Endothelial cell of umbilical vein (primary cell): ENCODE results near the gene ESPNL. TPM values are rescaled to one million over a fixed set of nuclear protein-coding genes. Genes with fewer than 3 reads are reported as not detected.

ENCODE experiments used
- BruUV-seq: library from RNA; stranded (reverse); fragments of 400-500 nt; replicated peaks from 2 replicates; lab custom pipeline; 2021; lab: Mats Ljungman, UMichigan
- CTCF ChIA-PET: fragments of 300-600, 350-600 bp; sonication (Branson Sonifier 250); formaldehyde crosslinking; loops from one replicate; lab custom pipeline; 2021; ENCODE audit warnings: antibody characterized with exemption, inconsistent platforms; lab: Charles Lee
- POLR2A ChIA-PET: fragments of 300-600, 350-600 bp; sonication (Branson Sonifier 250); formaldehyde crosslinking; loops from one replicate; lab custom pipeline; 2021; ENCODE audit warnings: antibody characterized with exemption, inconsistent platforms; lab: Charles Lee
- DNase-seq: peaks from one replicate; pipeline ENCODE4 v3.0.0-alpha.2; 2011; ENCODE audit warnings: low read depth, low spot score
- FAIRE-seq: peaks from 2 replicates; lab custom pipeline; 2011; peaks lifted over from hg19 to GRCh38; lab: Jason Lieb, UNC
- H2AFZ ChIP-seq: 2 replicates; pipeline ENCODE4 v1.6.0; 2012; ENCODE audit warnings: low read depth, low read length, control low read depth, inconsistent platforms
- H3K27ac ChIP-seq: 2 replicates; pipeline ENCODE4 v1.5.1; 2011; ENCODE audit warnings: low read depth, mild to moderate bottlenecking, control low read depth, low read length, moderate library complexity; ENCODE audit not compliant: insufficient read depth
- H3K27me3 ChIP-seq, 2 experiments: 2 replicates each; pipeline versions ENCODE4 v1.6.0 to v1.6.1; 2011; ENCODE audit warnings: low read length in 2 of 2, mixed read lengths in 1 of 2; ENCODE audit not compliant: control insufficient read depth in 2 of 2, insufficient read depth in 2 of 2
- H3K36me3 ChIP-seq, 2 experiments: 2 replicates in 1 of 2; 3 replicates in 1 of 2; pipeline ENCODE4 v1.5.1; 2011; ENCODE audit warnings: low read length in 2 of 2, mild to moderate bottlenecking in 1 of 2, moderate library complexity in 1 of 2; ENCODE audit not compliant: control insufficient read depth in 2 of 2, insufficient read depth in 2 of 2; ENCODE audit errors: extremely low read depth in 1 of 2
- H3K4me1 ChIP-seq: 3 replicates; pipeline ENCODE4 v1.5.1; 2011; ENCODE audit warnings: mild to moderate bottlenecking, low read length; ENCODE audit not compliant: control insufficient read depth, insufficient read depth; ENCODE audit errors: extremely low read depth
- H3K4me2 ChIP-seq: 2 replicates; pipeline ENCODE4 v1.6.1; 2011; ENCODE audit warnings: low read length, control low read depth, mixed read lengths; ENCODE audit not compliant: insufficient read depth
- H3K4me3 ChIP-seq, 3 experiments: fragments of 200-600 bp in 1 of 3; sonication (generic), shearing (Covaris generic) in 1 of 3; replicated peaks in 1 of 3; 2 replicates each; pipeline ENCODE4 v1.5.1; 2011 to 2016; ENCODE audit warnings: control low read depth in 3 of 3, low read length in 3 of 3, mild to moderate bottlenecking in 2 of 3, inconsistent platforms in 1 of 3, low read depth in 1 of 3, moderate library complexity in 1 of 3; ENCODE audit not compliant: insufficient read depth in 1 of 3
- H3K79me2 ChIP-seq: 2 replicates; pipeline ENCODE4 v1.6.0; 2012; ENCODE audit warnings: low read length, inconsistent platforms; ENCODE audit not compliant: control insufficient read depth, insufficient read depth
- H3K9ac ChIP-seq: replicated peaks from 2 replicates; pipeline ENCODE3; 2011; ENCODE audit warnings: low read length, control low read depth; ENCODE audit not compliant: insufficient read depth; ENCODE audit errors: extremely low read depth
- H3K9me1 ChIP-seq: replicated peaks from 3 replicates; pipeline ENCODE4 v1.6.0; 2011; ENCODE audit warnings: mild to moderate bottlenecking, low read length; ENCODE audit not compliant: control insufficient read depth, insufficient read depth; ENCODE audit errors: extremely low read depth
- H3K9me3 ChIP-seq: replicated peaks from 2 replicates; pipeline ENCODE4 v1.5.1; 2012; ENCODE audit warnings: low read length, inconsistent platforms; ENCODE audit not compliant: control insufficient read depth, insufficient read depth
- H4K20me1 ChIP-seq: replicated peaks from 2 replicates; pipeline ENCODE3; 2011; ENCODE audit warnings: mild to moderate bottlenecking, low read length; ENCODE audit not compliant: control insufficient read depth, insufficient read depth; ENCODE audit errors: extremely low read depth
- EZH2 ChIP-seq: IDR thresholded peaks from 2 replicates; pipeline ENCODE4 v1.6.1; 2012; ENCODE audit warnings: borderline replicate concordance, low read depth, mild to moderate bottlenecking, moderate library complexity, low read length, inconsistent platforms; ENCODE audit not compliant: severe bottlenecking
- FOS ChIP-seq: IDR thresholded peaks from 2 replicates; pipeline ENCODE4 v1.6.1; 2011; ENCODE audit warnings: mild to moderate bottlenecking, low read length, moderate library complexity, borderline replicate concordance; ENCODE audit not compliant: insufficient read depth
- GATA2 ChIP-seq: IDR thresholded peaks from 2 replicates; pipeline ENCODE4 v1.7.0; 2011; ENCODE audit warnings: low read depth, mild to moderate bottlenecking, moderate library complexity, mixed read lengths, low read length; ENCODE audit not compliant: insufficient read length, insufficient read depth
- JUN ChIP-seq: IDR thresholded peaks from 2 replicates; pipeline ENCODE4 v1.6.1; 2011; ENCODE audit warnings: borderline replicate concordance, low read depth; ENCODE audit not compliant: insufficient read length, insufficient read depth
- MYC ChIP-seq: IDR thresholded peaks from one replicate; pipeline ENCODE4 v1.6.1; 2011; ENCODE audit warnings: mild to moderate bottlenecking, low read depth, low read length
- POLR2A ChIP-seq: IDR thresholded peaks from 2 replicates; pipeline ENCODE4 v1.6.1; 2012; ENCODE audit warnings: low read depth, mild to moderate bottlenecking, control low read depth, low read length
- POLR2AphosphoS5 ChIP-seq: IDR thresholded peaks from 2 replicates; pipeline ENCODE4 v1.6.1; 2012; ENCODE audit warnings: low read depth, mild to moderate bottlenecking, control low read depth, low read length, moderate library complexity; ENCODE audit not compliant: insufficient read depth
- dilution Hi-C: fragments of 300-500 bp; cut with MboI; formaldehyde crosslinking; loops from one replicate; pipeline ENCODE4 v1.15.0; 2019; ENCODE audit warnings: low sequenced_read_pairs; ENCODE audit not compliant: extremely low pct_ligation_motif_present
- intact Hi-C: fragments of 100-400 bp; cut with micrococcal nuclease; formaldehyde crosslinking; loops from one replicate; pipeline ENCODE4 v1.10.0; 2022
- polyA plus RNA-seq, 4 experiments: library from polyadenylated mRNA; depleted of rRNA in 3 of 4; stranded (reverse) in 3 of 4; unstranded in 1 of 4; fragments of >200 nt; gene quantifications; 2 replicates each; pipeline versions ENCODE4 v1.2.1 to v1.2.3, GENCODE V29; 2011 to 2012; ENCODE audit warnings: missing spikeins in 1 of 4
- total RNA-seq: library from RNA; stranded (reverse); gene quantifications from 2 replicates; pipeline ENCODE4 v1.2.3, GENCODE V29; 2021
- TF ChIP-seq, protein P1 (sequence below): IDR thresholded peaks from 2 replicates; pipeline ENCODE4 v1.6.1; 2011; ENCODE audit not compliant: insufficient read depth, insufficient read length
- TF ChIP-seq, protein P2 (sequence below), 2 donors: IDR thresholded peaks; 1 replicate in 1 of 2; 2 replicates in 1 of 2; pipeline ENCODE4 v1.5.1; 2011; ENCODE audit warnings: low read length in 2 of 2, mild to moderate bottlenecking in 2 of 2, moderate library complexity in 2 of 2, control low read depth in 1 of 2, inconsistent platforms in 1 of 2, low read depth in 1 of 2; ENCODE audit not compliant: insufficient read depth in 1 of 2; ENCODE audit errors: extremely low read depth in 1 of 2

Gene ESPNL
- total and polyA plus RNA-seq, 2 donors (not counting 3 experiments of a cell fraction or from before 2014, with no cell fraction given), result not detected

- BruUV-seq, result no TSS peak
- H2AFZ ChIP-seq, result no peak overlapping the region
- H3K79me2 ChIP-seq, result no peaks in the 10 kb centered on the region
- DNase-seq, result peak; percentile 81
- H3K4me3 ChIP-seq, result no peak overlapping the region
- peak; percentile 98 for FAIRE-seq
- no peak for TF ChIP-seq GATA2
- no peak for TF ChIP-seq MYC
- TF ChIP-seq, protein P1, sequence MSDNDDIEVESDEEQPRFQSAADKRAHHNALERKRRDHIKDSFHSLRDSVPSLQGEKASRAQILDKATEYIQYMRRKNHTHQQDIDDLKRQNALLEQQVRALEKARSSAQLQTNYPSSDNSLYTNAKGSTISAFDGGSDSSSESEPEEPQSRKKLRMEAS, result no peak
- peak; percentile 73 for TF ChIP-seq FOS
- TF ChIP-seq EZH2, result no peak
- TF ChIP-seq, protein P2, sequence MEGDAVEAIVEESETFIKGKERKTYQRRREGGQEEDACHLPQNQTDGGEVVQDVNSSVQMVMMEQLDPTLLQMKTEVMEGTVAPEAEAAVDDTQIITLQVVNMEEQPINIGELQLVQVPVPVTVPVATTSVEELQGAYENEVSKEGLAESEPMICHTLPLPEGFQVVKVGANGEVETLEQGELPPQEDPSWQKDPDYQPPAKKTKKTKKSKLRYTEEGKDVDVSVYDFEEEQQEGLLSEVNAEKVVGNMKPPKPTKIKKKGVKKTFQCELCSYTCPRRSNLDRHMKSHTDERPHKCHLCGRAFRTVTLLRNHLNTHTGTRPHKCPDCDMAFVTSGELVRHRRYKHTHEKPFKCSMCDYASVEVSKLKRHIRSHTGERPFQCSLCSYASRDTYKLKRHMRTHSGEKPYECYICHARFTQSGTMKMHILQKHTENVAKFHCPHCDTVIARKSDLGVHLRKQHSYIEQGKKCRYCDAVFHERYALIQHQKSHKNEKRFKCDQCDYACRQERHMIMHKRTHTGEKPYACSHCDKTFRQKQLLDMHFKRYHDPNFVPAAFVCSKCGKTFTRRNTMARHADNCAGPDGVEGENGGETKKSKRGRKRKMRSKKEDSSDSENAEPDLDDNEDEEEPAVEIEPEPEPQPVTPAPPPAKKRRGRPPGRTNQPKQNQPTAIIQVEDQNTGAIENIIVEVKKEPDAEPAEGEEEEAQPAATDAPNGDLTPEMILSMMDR (IDR thresholded peaks at IDR 0.05; ENCODE audit: extremely low read depth in 1 of 2, insufficient read depth in 1 of 2, low read depth in 1 of 2, low read length in 2 of 2), result no peak
- TF ChIP-seq POLR2A, result no peak
- peak; percentile 46 for TF ChIP-seq POLR2AphosphoS5
- peak; percentile 79 for TF ChIP-seq JUN
- peak overlapping the region; percentile 89 for H3K27ac ChIP-seq
- H3K27me3 ChIP-seq, result no peaks in the 10 kb centered on the region
- dilution Hi-C loops (no loop called here), intact Hi-C loops (loop anchor here (1.0 kb wide), 1 partner anchor 34 kb away; the partner anchor contains the start of gene ILKAP)
- no peaks in the 10 kb centered on the region for H3K9me1 ChIP-seq
- ChIA-PET POLR2A (interaction anchor here (1.1 kb wide), 1 partner anchor 61 kb away, joined by 3 read pairs; no protein-coding TSS in a partner anchor), CTCF (interaction anchor here (0.6 to 2.2 kb wide), 5 partner anchors 10 to 312 kb away, joined by 3 to 13 read pairs (median 5); partner anchors contain the start of gene ERFE)
- no peaks in the 10 kb centered on the region for H3K9me3 ChIP-seq
- H3K9ac ChIP-seq, result peak overlapping the region; percentile 48
- H3K36me3 ChIP-seq, result peaks cover 10 to 22% of the 10 kb centered on the region in 2 experiments
- H4K20me1 ChIP-seq, result no peaks in the 10 kb centered on the region
- peak overlapping the region; percentile 14 for H3K4me2 ChIP-seq
- H3K4me1 ChIP-seq, result peaks cover 29% of the 10 kb centered on the region
Observed at GRCh38 chr2:238169708-238170251, 69.6 kb downstream of the ESPNL start.
